Measurements from ENCODE around the gene MADCAM1. TPM values are rescaled to one million over a fixed set of nuclear protein-coding genes. Genes with fewer than 3 reads are reported as not detected.

Gene MADCAM1
- total and polyA plus RNA-seq, 4 donors: 0.24 to 4.4 (median 0.61) TPM

- H3K27me3 ChIP-seq (ENCODE audit: control insufficient read depth in 3 of 3, insufficient read depth in 3 of 3, low read length in 2 of 3): peaks cover 0 to 4% (median 0%) of the 10 kb centered on the region in 3 donors
- no peak overlapping the region for H3K9ac ChIP-seq (ENCODE audit: insufficient read depth in 1 of 2, low read length in 2 of 2)
- no peaks in the 10 kb centered on the region for H3K9me3 ChIP-seq (ENCODE audit: control insufficient read depth in 4 of 4, insufficient read depth in 3 of 4, low read length in 3 of 4)
- H3K4me1 ChIP-seq (ENCODE audit: control insufficient read depth in 5 of 5, insufficient read depth in 5 of 5, low read length in 5 of 5): no peaks in the 10 kb centered on the region
- no peak overlapping the region for H3K4me3 ChIP-seq
- no peaks in the 10 kb centered on the region for H3K36me3 ChIP-seq (ENCODE audit: control insufficient read depth in 4 of 4, insufficient read depth in 4 of 4, low read length in 4 of 4)
- 96% methylated on average over 39 of the region's 39 CpGs for WGBS, 2 donors
- DNase-seq (no peak), ATAC-seq (ENCODE audit: insufficient read depth, low FRiP score) (no peak)
- TF ChIP-seq, protein P1, sequence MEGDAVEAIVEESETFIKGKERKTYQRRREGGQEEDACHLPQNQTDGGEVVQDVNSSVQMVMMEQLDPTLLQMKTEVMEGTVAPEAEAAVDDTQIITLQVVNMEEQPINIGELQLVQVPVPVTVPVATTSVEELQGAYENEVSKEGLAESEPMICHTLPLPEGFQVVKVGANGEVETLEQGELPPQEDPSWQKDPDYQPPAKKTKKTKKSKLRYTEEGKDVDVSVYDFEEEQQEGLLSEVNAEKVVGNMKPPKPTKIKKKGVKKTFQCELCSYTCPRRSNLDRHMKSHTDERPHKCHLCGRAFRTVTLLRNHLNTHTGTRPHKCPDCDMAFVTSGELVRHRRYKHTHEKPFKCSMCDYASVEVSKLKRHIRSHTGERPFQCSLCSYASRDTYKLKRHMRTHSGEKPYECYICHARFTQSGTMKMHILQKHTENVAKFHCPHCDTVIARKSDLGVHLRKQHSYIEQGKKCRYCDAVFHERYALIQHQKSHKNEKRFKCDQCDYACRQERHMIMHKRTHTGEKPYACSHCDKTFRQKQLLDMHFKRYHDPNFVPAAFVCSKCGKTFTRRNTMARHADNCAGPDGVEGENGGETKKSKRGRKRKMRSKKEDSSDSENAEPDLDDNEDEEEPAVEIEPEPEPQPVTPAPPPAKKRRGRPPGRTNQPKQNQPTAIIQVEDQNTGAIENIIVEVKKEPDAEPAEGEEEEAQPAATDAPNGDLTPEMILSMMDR (IDR thresholded peaks at IDR 0.05; ENCODE audit: control extremely low read depth, extremely low read depth): no peak
- no peak overlapping the region for H3K27ac ChIP-seq (ENCODE audit: low read depth in 1 of 2, low read length in 1 of 2)
These were observed 41.1 kb upstream of the MADCAM1 start for GRCh38 chr19:455031-455705.

- no peak overlapping the region for H3K9ac ChIP-seq (ENCODE audit: insufficient read depth in 1 of 2, low read length in 2 of 2)
- H3K9me3 ChIP-seq (ENCODE audit: control insufficient read depth in 4 of 4, insufficient read depth in 3 of 4, low read length in 3 of 4): no peaks in the 10 kb centered on the region
- DNase-seq (no peak), ATAC-seq (ENCODE audit: insufficient read depth, low FRiP score) (no peak)
- WGBS, 2 donors: 88 to 90% methylated on average over 28 to 31 of the region's 31 CpGs
- H3K36me3 ChIP-seq (ENCODE audit: control insufficient read depth in 4 of 4, insufficient read depth in 4 of 4, low read length in 4 of 4): no peaks in the 10 kb centered on the region
- no peak overlapping the region for H3K27ac ChIP-seq (ENCODE audit: low read depth in 1 of 2, low read length in 1 of 2)
- TF ChIP-seq, protein P1 (IDR thresholded peaks at IDR 0.05; ENCODE audit: control extremely low read depth, extremely low read depth): no peak
- peaks cover 0 to 4% (median 0%) of the 10 kb centered on the region in 3 donors for H3K27me3 ChIP-seq (ENCODE audit: control insufficient read depth in 3 of 3, insufficient read depth in 3 of 3, low read length in 2 of 3)
- no peak overlapping the region for H3K4me3 ChIP-seq
- H3K4me1 ChIP-seq (ENCODE audit: control insufficient read depth in 5 of 5, insufficient read depth in 5 of 5, low read length in 5 of 5): peaks cover 0 to 1% (median 0%) of the 10 kb centered on the region in 5 donors
These were observed 40.3 kb upstream of the MADCAM1 start for GRCh38 chr19:455851-456546.

GRCh38 chr19:456547-457110 is 39.7 kb upstream of the MADCAM1 start:
- peaks cover 0 to 2% (median 0%) of the 10 kb centered on the region in 5 donors for H3K4me1 ChIP-seq (ENCODE audit: control insufficient read depth in 5 of 5, insufficient read depth in 5 of 5, low read length in 5 of 5)
- ATAC-seq (ENCODE audit: insufficient read depth, low FRiP score) (no peak), DNase-seq (no peak)
- H3K27ac ChIP-seq (ENCODE audit: low read depth in 1 of 2, low read length in 1 of 2): no peak overlapping the region
- 85 to 90% methylated on average over 18 of the region's 18 CpGs for WGBS, 2 donors
- H3K9ac ChIP-seq (ENCODE audit: insufficient read depth in 1 of 2, low read length in 2 of 2): no peak overlapping the region
- H3K36me3 ChIP-seq (ENCODE audit: control insufficient read depth in 4 of 4, insufficient read depth in 4 of 4, low read length in 4 of 4): no peaks in the 10 kb centered on the region
- TF ChIP-seq, protein P1 (IDR thresholded peaks at IDR 0.05; ENCODE audit: control extremely low read depth, extremely low read depth): no peak
- no peaks in the 10 kb centered on the region for H3K9me3 ChIP-seq (ENCODE audit: control insufficient read depth in 4 of 4, insufficient read depth in 3 of 4, low read length in 3 of 4)
- H3K4me3 ChIP-seq: no peak overlapping the region
- peaks cover 0 to 4% (median 0%) of the 10 kb centered on the region in 3 donors for H3K27me3 ChIP-seq (ENCODE audit: control insufficient read depth in 3 of 3, insufficient read depth in 3 of 3, low read length in 2 of 3)
